ENCODE data around the gene MFSD6.

- TF ChIP-seq CTCF (conservative IDR thresholded peaks at IDR 0.05), result no peak
- TF ChIP-seq ZFX (IDR thresholded peaks at IDR 0.05), result no peak
Observed at GRCh38 chr2:190443055-190443454, 34.9 kb downstream of the MFSD6 start.
